KMS-11 (cell line): ENCODE measurements around the gene FAM168B.

Experiments used
- H2AFZ ChIP-seq: fragments of 200-600 bp; sonication (generic); 2 replicates; pipeline ENCODE4 v1.6.1; 2016; ENCODE audit warnings: antibody characterized with exemption, mixed run types, low read depth
- H3K27ac ChIP-seq: fragments of 200-600 bp; sonication (generic); 2 replicates; pipeline ENCODE4 v1.6.1; 2016; ENCODE audit warnings: mild to moderate bottlenecking, mixed run types
- H3K27me3 ChIP-seq: fragments of 200-600 bp; sonication (generic); 2 replicates; pipeline ENCODE4 v1.6.1; 2017; ENCODE audit warnings: mild to moderate bottlenecking, low read depth, mixed run types, moderate library complexity; ENCODE audit not compliant: insufficient read depth
- H3K36me3 ChIP-seq: fragments of 200-600 bp; sonication (generic); 2 replicates; pipeline ENCODE4 v1.6.1; 2017; ENCODE audit warnings: mild to moderate bottlenecking, mixed run types; ENCODE audit not compliant: insufficient read depth
- H3K4me1 ChIP-seq: fragments of 200-600 bp; sonication (generic); 2 replicates; pipeline ENCODE4 v1.6.1; 2016; ENCODE audit warnings: mild to moderate bottlenecking, low read depth, mixed run types; ENCODE audit not compliant: poor library complexity, severe bottlenecking
- H3K4me2 ChIP-seq: fragments of 200-600 bp; sonication (generic); 2 replicates; pipeline ENCODE4 v1.7.0; 2016; ENCODE audit warnings: mild to moderate bottlenecking, mixed run types
- H3K4me3 ChIP-seq: fragments of 200-600 bp; sonication (generic); IDR thresholded peaks from 2 replicates; pipeline ENCODE4 v1.6.1; 2017; ENCODE audit warnings: low read depth, low read length, mixed read lengths; ENCODE audit not compliant: insufficient read depth
- H3K79me2 ChIP-seq: fragments of 200-600 bp; sonication (generic); 2 replicates; pipeline ENCODE4 v1.6.1; 2016; ENCODE audit warnings: low read depth, mixed run types; ENCODE audit not compliant: insufficient read depth
- H3K9ac ChIP-seq: fragments of 200-600 bp; sonication (generic); 2 replicates; pipeline ENCODE4 v1.6.1; 2016; ENCODE audit warnings: mild to moderate bottlenecking, mixed run types
- H4K20me1 ChIP-seq: fragments of 200-600 bp; sonication (generic); 2 replicates; pipeline ENCODE4 v1.6.1; 2016; ENCODE audit warnings: mild to moderate bottlenecking, mixed run types; ENCODE audit not compliant: insufficient read depth
- CTCF ChIP-seq: fragments of 200-600 bp; sonication (generic); conservative IDR thresholded peaks from 2 replicates; pipeline ENCODE4 v1.6.1; 2017; ENCODE audit warnings: low read depth, mild to moderate bottlenecking, antibody characterized with exemption, low read length, moderate library complexity, mixed read lengths

The FAM168B gene

GRCh38 chr2:131026919-131027318 is 66.3 kb downstream of the FAM168B start:
- no peaks in the 10 kb centered on the region for H3K4me1 ChIP-seq
- no peak for TF ChIP-seq CTCF
- no peaks in the 10 kb centered on the region for H3K36me3 ChIP-seq

GRCh38 chr2:131023758-131024157 is 69.5 kb downstream of the FAM168B start:
- Histone ChIP-seq H3K4me3 (no peak overlapping the region), H4K20me1 (no peaks in the 10 kb centered on the region)

More at GRCh38 chr2:131026919-131027318, 66.3 kb downstream of the FAM168B start:
- H3K4me2 ChIP-seq: no peak overlapping the region
- H3K27ac ChIP-seq: no peak overlapping the region
- no peaks in the 10 kb centered on the region for H3K79me2 ChIP-seq
- H4K20me1 ChIP-seq: no peaks in the 10 kb centered on the region
- no peaks in the 10 kb centered on the region for H3K27me3 ChIP-seq
- no peak overlapping the region for H3K4me3 ChIP-seq
- no peak overlapping the region for H3K9ac ChIP-seq
- no peak overlapping the region for H2AFZ ChIP-seq

GRCh38 chr2:131022731-131023130 is 70.5 kb downstream of the FAM168B start:
- Histone ChIP-seq H4K20me1 (no peaks in the 10 kb centered on the region), H3K36me3 (no peaks in the 10 kb centered on the region), H3K27ac (no peak overlapping the region), H3K79me2 (no peaks in the 10 kb centered on the region), H2AFZ (no peak overlapping the region), H3K4me2 (no peak overlapping the region), H3K27me3 (no peaks in the 10 kb centered on the region), H3K4me1 (no peaks in the 10 kb centered on the region), H3K4me3 (no peak overlapping the region), H3K9ac (no peak overlapping the region)
- TF ChIP-seq CTCF: no peak

More at GRCh38 chr2:131023758-131024157, 69.5 kb downstream of the FAM168B start:
- Histone ChIP-seq H3K27me3 (no peaks in the 10 kb centered on the region), H3K79me2 (no peaks in the 10 kb centered on the region), H3K4me2 (no peak overlapping the region), H3K36me3 (no peaks in the 10 kb centered on the region), H3K27ac (no peak overlapping the region), H2AFZ (no peak overlapping the region), H3K4me1 (no peaks in the 10 kb centered on the region), H3K9ac (no peak overlapping the region)
- TF ChIP-seq CTCF: no peak

- Histone ChIP-seq H3K4me2 (no peak overlapping the region), H2AFZ (no peak overlapping the region)
Observed at GRCh38 chr2:131016826-131017741, 76.2 kb downstream of the FAM168B start.

More at GRCh38 chr2:131016826-131017741, 76.2 kb downstream of the FAM168B start:
- no peaks in the 10 kb centered on the region for H3K36me3 ChIP-seq
- no peaks in the 10 kb centered on the region for H3K27me3 ChIP-seq
- H3K9ac ChIP-seq: no peak overlapping the region
- H3K4me1 ChIP-seq: no peaks in the 10 kb centered on the region
- TF ChIP-seq CTCF: no peak
- no peak overlapping the region for H3K27ac ChIP-seq
- no peaks in the 10 kb centered on the region for H3K79me2 ChIP-seq
- H3K4me3 ChIP-seq: no peak overlapping the region
- no peaks in the 10 kb centered on the region for H4K20me1 ChIP-seq
